GM12878 (cell line): ENCODE results near the gene PLXNA4.

Source experiments
- BRCA1 ChIP-seq: IDR thresholded peaks from 2 replicates; pipeline ENCODE4 v1.6.1; 2011; ENCODE audit warnings: low read depth, low read length, improper control_type of control experiment
- CTCF ChIP-seq, 3 experiments: IDR thresholded peaks in 2 of 3; conservative IDR thresholded peaks in 1 of 3; 2 replicates each; pipeline ENCODE4 v1.5.1; 2011; ENCODE audit warnings: low read depth in 3 of 3, low read length in 3 of 3, mild to moderate bottlenecking in 3 of 3, control low read depth in 2 of 3, moderate library complexity in 2 of 3, inconsistent platforms in 1 of 3, mixed read lengths in 1 of 3; ENCODE audit not compliant: control insufficient read depth in 2 of 3, insufficient read depth in 1 of 3; ENCODE audit errors: extremely low read depth in 1 of 3
- E2F4 ChIP-seq: IDR thresholded peaks from 2 replicates; pipeline ENCODE4 v1.6.1; 2012; ENCODE audit warnings: low read depth, low read length, improper control_type of control experiment
- EP300 ChIP-seq, 2 experiments: fragments of 150-350 bp in 1 of 2; IDR thresholded peaks; 2 replicates each; pipeline ENCODE4 v1.6.1; 2011 to 2012; ENCODE audit warnings: low read depth in 2 of 2, low read length in 2 of 2, borderline replicate concordance in 1 of 2, improper control_type of control experiment in 1 of 2, inconsistent platforms in 1 of 2; ENCODE audit not compliant: control insufficient read depth in 1 of 2
- IKZF1 ChIP-seq: fragments of 450-650 bp; conservative IDR thresholded peaks from 2 replicates; pipeline ENCODE4 v1.6.1; 2017; ENCODE audit warnings: antibody characterized with exemption, mild to moderate bottlenecking
- MAX ChIP-seq: IDR thresholded peaks from 2 replicates; pipeline ENCODE4 v1.6.1; 2012; ENCODE audit warnings: low read depth, low read length, improper control_type of control experiment
- POLR2A ChIP-seq: IDR thresholded peaks from 2 replicates; pipeline ENCODE4 v1.6.1; 2011; ENCODE audit warnings: low read depth, mild to moderate bottlenecking, low read length
- POLR2AphosphoS5 ChIP-seq: IDR thresholded peaks from 2 replicates; pipeline ENCODE4 v1.6.1; 2011; ENCODE audit warnings: mild to moderate bottlenecking, low read length, inconsistent platforms
- REST ChIP-seq: IDR thresholded peaks from 2 replicates; pipeline ENCODE4 v1.6.1; 2012; ENCODE audit warnings: mild to moderate bottlenecking, low read depth, low read length
- SPI1 ChIP-seq: IDR thresholded peaks from 2 replicates; pipeline ENCODE4 v1.6.1; 2011; ENCODE audit warnings: low read depth, mild to moderate bottlenecking, low read length, moderate library complexity, borderline replicate concordance; ENCODE audit not compliant: insufficient read depth
- SREBF1 ChIP-seq: IDR thresholded peaks from 2 replicates; pipeline ENCODE4 v1.6.1; 2012; ENCODE audit warnings: mild to moderate bottlenecking, low read length

- TF ChIP-seq MAX (no peak), BRCA1 (no peak), CTCF (IDR thresholded peaks at IDR 0.05 in 2 of 3, conservative IDR thresholded peaks at IDR 0.05 in 1 of 3; ENCODE audit: control insufficient read depth in 2 of 3, extremely low read depth in 1 of 3, insufficient read depth in 1 of 3, low read depth in 3 of 3, low read length in 3 of 3) (no peak), EP300 (IDR thresholded peaks at IDR 0.05; ENCODE audit: borderline replicate concordance in 1 of 2, control insufficient read depth in 1 of 2, low read depth in 2 of 2, low read length in 2 of 2) (no peak), REST (no peak), POLR2AphosphoS5 (no peak), SREBF1 (no peak), IKZF1 (no peak), POLR2A (no peak), SPI1 (no peak), E2F4 (no peak)
These were observed 7.3 kb downstream of the PLXNA4 start for GRCh38 chr7:132568962-132569361.
